Activated CD8-positive, alpha-beta memory T cell treated with anti-CD3 and anti-CD28 coated beads for 48 hours (primary cell): ENCODE data around the gene TNK2.
A peak's percentile ranks its signal among the peaks of the same experiment; 100 is the strongest.
"Not testable (repeated sequence)": the region's sequence is repeated elsewhere in the genome, so short reads cannot be mapped to it uniquely, and the experiment has no call there.

Source experiments
- DNase-seq, 3 experiments: peaks; one replicate each; pipeline ENCODE4 v3.0.0-alpha.2; 2020; ENCODE audit warnings: low read depth in 2 of 3, low spot score in 2 of 3

TNK2 gene

DNA sequence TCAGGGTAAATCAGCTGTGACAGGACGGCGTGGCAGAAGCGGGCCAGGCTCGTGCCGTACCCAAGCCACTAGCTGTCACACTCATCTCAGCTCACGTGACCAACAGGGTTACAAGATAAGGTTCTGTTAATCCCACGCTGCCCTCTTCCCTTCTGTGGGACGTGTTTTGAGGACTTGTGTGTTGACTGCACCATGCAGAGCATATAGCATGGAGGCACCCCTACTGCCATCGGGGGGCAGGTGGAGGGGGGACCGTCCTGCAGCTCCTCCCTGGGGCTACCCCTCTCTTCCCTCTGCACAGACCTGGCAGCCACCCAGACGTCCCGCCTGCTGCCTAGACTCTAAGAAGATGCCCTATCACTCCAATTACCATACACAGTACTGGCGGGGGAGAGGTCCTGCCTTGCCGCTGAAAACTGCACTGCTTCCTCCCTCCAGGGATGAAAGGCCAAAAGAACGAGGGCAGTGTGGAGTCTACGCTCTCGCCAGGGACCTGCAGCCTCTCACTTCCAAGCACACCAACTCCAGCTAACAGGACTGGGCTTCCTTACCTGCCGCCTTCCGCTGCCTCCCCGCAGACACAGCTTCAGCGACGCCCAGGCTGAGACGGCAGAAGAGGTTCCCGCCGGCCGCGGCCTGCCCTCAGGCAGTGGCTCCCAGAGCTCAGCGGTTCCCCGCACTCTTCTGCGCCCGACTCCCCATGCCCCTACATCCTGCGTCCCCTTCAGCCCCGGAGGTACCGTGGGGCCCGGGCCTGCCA is at the start of gene TNK2:
TSS of gene TNK2 (minus strand) at position 618 of the 760 bp plus-strand sequence. CDS start 19,963 bp downstream, outside the sequence.
- DNase-seq, result peak in 2 of 3 experiments; percentile 30 to 34

GRCh38 chr3:195956577-195956976 is 48.2 kb upstream of the TNK2 start:
- DNase-seq, result no peak

DNA sequence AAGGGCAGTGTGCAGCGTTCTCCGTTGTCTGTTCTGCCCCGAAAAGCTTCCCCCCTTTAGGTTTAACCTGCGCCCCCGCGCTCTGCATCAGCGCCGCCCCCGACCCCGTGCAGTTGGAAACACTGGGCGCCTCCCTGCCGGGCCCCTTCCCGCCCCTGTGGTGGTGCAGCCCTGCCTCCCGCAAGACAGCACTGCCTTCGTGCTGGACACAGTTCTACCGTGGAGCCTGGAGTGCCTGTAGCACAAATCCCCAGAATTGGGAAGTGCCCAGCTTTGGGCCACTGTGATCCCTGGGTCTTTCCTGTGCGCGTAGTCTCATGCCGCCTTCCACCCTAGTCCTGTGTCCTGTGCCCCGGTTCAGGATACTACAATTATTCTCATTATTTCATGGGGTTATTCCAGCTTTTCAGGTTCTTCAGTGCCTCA is 47.1 kb upstream of the TNK2 start:
- peak; percentile 46 to 57 (median 54) for DNase-seq

GRCh38 chr3:195954752-195955119 is 46.4 kb upstream of the TNK2 start:
- DNase-seq, result peak in 2 of 3 experiments; percentile 26 to 40

- peak; percentile 48 to 65 (median 49) for DNase-seq
These were observed 45.9 kb upstream of the TNK2 start for GRCh38 chr3:195954052-195954751.

DNA sequence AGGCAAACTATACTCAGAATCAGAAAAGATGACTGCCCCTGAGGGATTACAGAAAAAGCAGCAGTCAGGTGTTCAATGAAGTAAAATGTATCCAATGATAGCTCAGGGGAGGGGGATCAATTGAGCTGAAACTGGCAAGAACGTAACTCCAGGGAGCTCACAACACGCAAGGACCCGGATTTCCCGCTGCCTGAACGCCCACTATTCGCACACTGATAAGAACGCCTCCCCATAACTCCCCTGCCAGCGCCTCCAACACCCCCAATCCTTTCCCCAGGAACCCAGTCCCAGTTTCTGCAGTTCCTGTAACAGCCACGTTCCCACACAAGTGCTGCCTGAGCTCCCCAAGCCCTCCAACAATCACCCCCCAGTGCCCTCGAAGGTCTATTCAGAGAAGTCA is 44.2 kb upstream of the TNK2 start:
- DNase-seq, result not testable (repeated sequence)

- DNase-seq, result not testable (repeated sequence)
These were observed 43.3 kb upstream of the TNK2 start for GRCh38 chr3:195951443-195952177.

- not testable (repeated sequence) for DNase-seq
These were observed 42.4 kb upstream of the TNK2 start for GRCh38 chr3:195950731-195951130.

GRCh38 chr3:195950164-195950563 is 41.8 kb upstream of the TNK2 start:
- DNase-seq, result not testable (repeated sequence)

- DNase-seq, result not testable (repeated sequence)
These were observed 38.8 kb upstream of the TNK2 start for GRCh38 chr3:195946910-195947699.

- DNase-seq, result not testable (repeated sequence)
These were observed 33.0 kb upstream of the TNK2 start for GRCh38 chr3:195941265-195941815.

DNA sequence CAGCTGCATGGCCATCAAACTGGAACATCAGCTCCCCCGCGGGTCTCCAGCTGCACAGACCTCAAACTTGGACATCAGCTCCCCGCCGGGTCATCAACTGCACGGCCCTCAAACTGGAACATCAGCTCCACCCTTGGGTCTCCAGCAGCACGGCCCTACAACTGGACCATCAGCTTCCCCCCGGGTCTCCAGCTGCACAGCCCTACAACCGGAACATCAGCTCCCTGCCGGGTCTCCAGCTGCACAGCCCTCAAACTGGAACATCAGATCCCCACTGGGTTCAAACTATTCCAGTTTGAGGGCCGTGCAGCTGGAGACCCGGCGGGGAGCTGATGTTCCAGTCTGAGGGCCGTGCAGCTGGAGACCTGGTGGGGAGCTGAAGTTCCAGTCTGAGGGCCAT is 32.5 kb upstream of the TNK2 start:
- DNase-seq, result not testable (repeated sequence)

GRCh38 chr3:195939526-195940470 is 31.4 kb upstream of the TNK2 start:
- not testable (repeated sequence) for DNase-seq

- DNase-seq, result not testable (repeated sequence)
These were observed 24.7 kb upstream of the TNK2 start for GRCh38 chr3:195933044-195933430.

- no peak for DNase-seq
These were observed 24.2 kb upstream of the TNK2 start for GRCh38 chr3:195932418-195933043.

DNA sequence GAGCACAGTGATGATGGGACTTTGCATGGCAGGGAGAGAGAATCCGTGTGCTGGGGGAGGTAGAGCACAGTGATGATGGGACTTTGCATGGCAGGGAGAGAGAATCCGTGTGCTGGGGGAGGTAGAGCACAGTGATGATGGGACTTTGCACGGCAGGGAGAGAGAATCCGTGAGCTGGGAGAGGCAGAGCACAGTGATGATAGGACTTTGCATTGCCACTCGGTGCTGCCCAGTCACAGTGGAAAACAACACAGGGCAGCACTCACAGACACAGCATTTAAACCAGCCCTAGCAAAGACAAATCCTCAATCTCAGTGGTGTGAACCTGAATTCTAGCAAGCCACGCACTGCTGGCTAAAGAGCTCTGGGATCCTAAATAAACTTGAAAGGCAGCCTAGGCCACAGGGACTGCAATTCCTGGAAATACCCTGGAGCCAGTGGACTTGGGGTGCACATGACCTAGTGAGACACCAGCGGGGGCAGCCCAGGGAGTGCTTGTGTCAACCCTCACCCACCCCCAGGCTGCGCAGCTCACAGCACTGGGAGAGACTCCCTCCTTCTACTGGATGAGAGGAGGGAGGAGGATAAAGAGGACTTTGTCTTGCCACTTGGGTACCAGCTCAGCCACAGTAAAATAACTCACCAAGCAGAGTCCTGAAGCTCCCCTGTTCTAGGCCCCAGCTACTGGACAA is 23.4 kb upstream of the TNK2 start:
- DNase-seq, result no peak

DNA sequence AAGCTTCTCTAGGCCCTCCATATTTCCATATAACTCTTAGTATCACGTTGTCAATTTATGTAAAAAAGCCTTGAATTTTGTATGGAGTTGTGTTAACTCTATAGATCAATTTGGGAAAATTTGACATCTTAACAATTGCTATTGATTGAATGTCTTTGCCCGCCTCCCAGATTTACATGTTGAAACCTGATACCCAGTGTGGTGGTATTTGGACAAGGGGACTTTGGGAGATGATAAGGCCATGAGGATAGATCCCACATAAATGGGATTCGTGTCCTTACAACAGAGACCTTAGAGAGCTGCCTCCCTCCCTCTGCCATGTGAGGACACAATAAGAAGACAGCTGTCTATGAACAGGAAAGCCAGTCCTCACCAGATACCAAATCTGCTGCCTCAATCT is 21.1 kb upstream of the TNK2 start:
- no peak for DNase-seq

- no peak for DNase-seq
These were observed 13.0 kb upstream of the TNK2 start for GRCh38 chr3:195921334-195921791.
